Measurements from ENCODE around the gene APBB1IP. TPM values are rescaled to one million over a fixed set of nuclear protein-coding genes. Genes with fewer than 3 reads are reported as not detected.
"Not testable (repeated sequence)": the region's sequence is repeated elsewhere in the genome, so short reads cannot be mapped to it uniquely, and the experiment has no call there.

APBB1IP gene
- total and polyA plus RNA-seq, 8 donors, result 1.8 to 50.0 (median 2.4) TPM

GRCh38 chr10:26579256-26580063, 141.3 kb downstream of the APBB1IP start:
- TF ChIP-seq CTCF (IDR thresholded peaks at IDR 0.05), result no peak
- DNase-seq (peak in 1 of 4 donors; percentile 68), ATAC-seq (no peak)
- no peaks in the 10 kb centered on the region for H3K4me1 ChIP-seq
- no peaks in the 10 kb centered on the region for H3K27me3 ChIP-seq
- no peaks in the 10 kb centered on the region for H3K9me3 ChIP-seq
- H3K4me3 ChIP-seq, result no peak overlapping the region
- no peak overlapping the region for H3K27ac ChIP-seq
- intact Hi-C loops (cut with DNase I), result no loop called here
- H3K36me3 ChIP-seq, result no peaks in the 10 kb centered on the region

- intact Hi-C loops (cut with DNase I), result no loop called here
- no peaks in the 10 kb centered on the region for H3K36me3 ChIP-seq
- ATAC-seq, result no peak
Observed at GRCh38 chr10:26586211-26586610, 148.1 kb downstream of the APBB1IP start.

DNA sequence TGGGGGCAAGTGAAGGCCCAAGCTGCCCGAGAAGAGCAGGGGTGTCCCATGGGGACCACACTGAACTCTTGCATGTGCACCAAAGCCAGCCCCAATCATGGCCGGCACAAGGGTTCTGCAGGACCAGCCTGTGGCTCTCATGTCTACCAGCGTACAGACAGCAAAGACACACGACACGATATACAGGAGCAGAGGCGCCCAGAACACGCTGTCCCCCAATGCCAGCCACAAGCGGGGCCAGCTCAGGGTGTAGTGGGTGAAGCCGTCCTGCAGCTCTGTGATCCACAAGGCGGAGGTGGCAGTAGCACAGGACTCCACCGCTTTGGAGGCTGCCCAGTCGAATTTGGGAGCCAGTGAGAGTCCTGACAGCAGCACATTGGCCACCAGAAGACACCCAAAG, 150.5 kb downstream of the APBB1IP start:
- Histone ChIP-seq H3K9me3 (no peaks in the 10 kb centered on the region), H3K27ac (no peak overlapping the region), H3K4me3 (no peak overlapping the region), H3K4me1 (no peaks in the 10 kb centered on the region), H3K36me3 (no peaks in the 10 kb centered on the region), H3K27me3 (peaks cover 0 to 5% of the 10 kb centered on the region in 2 donors)
- TF ChIP-seq CTCF (IDR thresholded peaks at IDR 0.05), result no peak
- intact Hi-C loops (cut with DNase I), result no loop called here
- DNase-seq (peak in 1 of 4 donors; percentile 52), ATAC-seq (no peak)

More at GRCh38 chr10:26586211-26586610, 148.1 kb downstream of the APBB1IP start:
- Histone ChIP-seq H3K27ac (no peak overlapping the region), H3K9me3 (no peaks in the 10 kb centered on the region), H3K27me3 (no peaks in the 10 kb centered on the region), H3K4me1 (no peaks in the 10 kb centered on the region), H3K4me3 (no peak overlapping the region)
- TF ChIP-seq CTCF (IDR thresholded peaks at IDR 0.05), result no peak
- DNase-seq, result no peak

GRCh38 chr10:26589813-26590212, 151.7 kb downstream of the APBB1IP start:
- H3K4me3 ChIP-seq, result not testable (repeated sequence)

GRCh38 chr10:26593896-26594295, 155.8 kb downstream of the APBB1IP start:
- intact Hi-C loops (cut with DNase I), result no loop called here
- no peaks in the 10 kb centered on the region for H3K36me3 ChIP-seq
- H3K27ac ChIP-seq, result no peak overlapping the region
- TF ChIP-seq CTCF (IDR thresholded peaks at IDR 0.05), result no peak
- peaks cover 0 to 11% of the 10 kb centered on the region in 2 donors for H3K27me3 ChIP-seq
- DNase-seq (peak in 1 of 4 donors; percentile 71), ATAC-seq (no peak)
- no peak overlapping the region for H3K4me3 ChIP-seq
- no peaks in the 10 kb centered on the region for H3K4me1 ChIP-seq
- no peaks in the 10 kb centered on the region for H3K9me3 ChIP-seq

More at GRCh38 chr10:26589813-26590212, 151.7 kb downstream of the APBB1IP start:
- H3K27ac ChIP-seq; intact Hi-C loops (cut with DNase I); ATAC-seq; H3K9me3 ChIP-seq; H3K36me3 ChIP-seq; DNase-seq; H3K4me1 ChIP-seq: not testable (repeated sequence)
- peaks cover 0 to 11% of the 10 kb centered on the region in 2 donors for H3K27me3 ChIP-seq

- ATAC-seq, result peak; percentile 64
- DNase-seq; H3K4me3 ChIP-seq; intact Hi-C loops (cut with DNase I); H3K4me1 ChIP-seq; H3K9me3 ChIP-seq; H3K36me3 ChIP-seq; H3K27me3 ChIP-seq; H3K27ac ChIP-seq: not testable (repeated sequence)
Observed at GRCh38 chr10:26603283-26603682, 165.1 kb downstream of the APBB1IP start.

- H3K27me3 ChIP-seq; ATAC-seq; intact Hi-C loops (cut with DNase I): not testable (repeated sequence)
Observed at GRCh38 chr10:26604320-26605093, 166.4 kb downstream of the APBB1IP start.

More at GRCh38 chr10:26604320-26605093, 166.4 kb downstream of the APBB1IP start:
- H3K4me1 ChIP-seq, H3K4me3 ChIP-seq, H3K27ac ChIP-seq, H3K36me3 ChIP-seq, H3K9me3 ChIP-seq, DNase-seq: not testable (repeated sequence)

All from left lung (tissue), 10 donors.